ENCODE measurements around the gene MVD. TPM values are rescaled to one million over a fixed set of nuclear protein-coding genes. Genes with fewer than 3 reads are reported as not detected.

MVD gene
- total and polyA plus RNA-seq, 2 of the 13 experiments (the other 11 are each of a cell fraction or from before 2014, with no cell fraction given): 28.1 to 187 TPM

GRCh38 chr16:88694221-88695087 lies 31.6 kb upstream of the MVD start:
- in situ Hi-C loops (cut with HindIII; ENCODE audit: extremely low pct_ligation_motif_present, low pct_unique_long_range_greater_than_20kb): no loop called here
- Histone ChIP-seq H3K9me3 (ENCODE audit: low read length) (no peaks in the 10 kb centered on the region), H3K79me2 (ENCODE audit: insufficient read depth, low read length) (no peaks in the 10 kb centered on the region), H3K4me1 (ENCODE audit: insufficient read depth, low read length) (peaks cover 11% of the 10 kb centered on the region), H3K4me2 (ENCODE audit: low read depth, low read length) (no peak overlapping the region), H3K4me3 (replicated peaks in 1 of 3; ENCODE audit: insufficient read depth in 1 of 3, low read depth in 2 of 3, low read length in 3 of 3) (no peak overlapping the region), H3K27me3 (ENCODE audit: control insufficient read depth in 1 of 2, insufficient read depth in 2 of 2, low read length in 2 of 2) (peaks cover 36 to 50% of the 10 kb centered on the region in 2 experiments), H3K36me3 (replicated peaks in 1 of 2; ENCODE audit: control insufficient read depth in 1 of 2, insufficient read depth in 2 of 2, low read length in 2 of 2) (peaks cover 8 to 12% of the 10 kb centered on the region in 2 experiments; a peak in 4 of 5 replicates), H3K27ac (ENCODE audit: extremely low read length, insufficient read depth, low read length) (no peak overlapping the region), H3K9ac (ENCODE audit: insufficient read depth, low read depth, low read length) (no peak overlapping the region), H2AFZ (ENCODE audit: low read length) (no peak overlapping the region), H4K20me1 (ENCODE audit: insufficient read depth, low read length) (no peaks in the 10 kb centered on the region)
- FAIRE-seq (no peak), DNase-seq (ENCODE audit: low spot score) (no peak), ATAC-seq (peak; percentile 9)
- intact Hi-C loops (cut with micrococcal nuclease; ENCODE audit: unreplicated experiment): no loop called here
- WGBS (ENCODE audit: low lambda C conversion rate): 53% methylated on average over 19 of the region's 37 CpGs
- CTCF ChIA-PET (ENCODE audit: low intra/inter-chr PET ratio, low total read pairs): no interaction called here
- no TSS peak for BruUV-seq (replicated peaks)
- POLR2A ChIA-PET: no interaction called here
- TF ChIP-seq ZNF746 (CRISPR knock-in tag; IDR thresholded peaks at IDR 0.05): no peak
- peak; percentile 15 for TF ChIP-seq AGO1 (IDR thresholded peaks at IDR 0.05; ENCODE audit: low read depth, low read length, poor library complexity, severe bottlenecking)
- no peak for TF ChIP-seq ZNF777 (CRISPR knock-in tag; IDR thresholded peaks at IDR 0.05)
- TF ChIP-seq CBX1 (IDR thresholded peaks at IDR 0.05; ENCODE audit: low read depth): no peak
- TF ChIP-seq ZGPAT (CRISPR knock-in tag; IDR thresholded peaks at IDR 0.05): no peak
- TF ChIP-seq RBFOX2 (IDR thresholded peaks at IDR 0.05; ENCODE audit: low read depth, low read length): no peak
- TF ChIP-seq, protein P1, sequence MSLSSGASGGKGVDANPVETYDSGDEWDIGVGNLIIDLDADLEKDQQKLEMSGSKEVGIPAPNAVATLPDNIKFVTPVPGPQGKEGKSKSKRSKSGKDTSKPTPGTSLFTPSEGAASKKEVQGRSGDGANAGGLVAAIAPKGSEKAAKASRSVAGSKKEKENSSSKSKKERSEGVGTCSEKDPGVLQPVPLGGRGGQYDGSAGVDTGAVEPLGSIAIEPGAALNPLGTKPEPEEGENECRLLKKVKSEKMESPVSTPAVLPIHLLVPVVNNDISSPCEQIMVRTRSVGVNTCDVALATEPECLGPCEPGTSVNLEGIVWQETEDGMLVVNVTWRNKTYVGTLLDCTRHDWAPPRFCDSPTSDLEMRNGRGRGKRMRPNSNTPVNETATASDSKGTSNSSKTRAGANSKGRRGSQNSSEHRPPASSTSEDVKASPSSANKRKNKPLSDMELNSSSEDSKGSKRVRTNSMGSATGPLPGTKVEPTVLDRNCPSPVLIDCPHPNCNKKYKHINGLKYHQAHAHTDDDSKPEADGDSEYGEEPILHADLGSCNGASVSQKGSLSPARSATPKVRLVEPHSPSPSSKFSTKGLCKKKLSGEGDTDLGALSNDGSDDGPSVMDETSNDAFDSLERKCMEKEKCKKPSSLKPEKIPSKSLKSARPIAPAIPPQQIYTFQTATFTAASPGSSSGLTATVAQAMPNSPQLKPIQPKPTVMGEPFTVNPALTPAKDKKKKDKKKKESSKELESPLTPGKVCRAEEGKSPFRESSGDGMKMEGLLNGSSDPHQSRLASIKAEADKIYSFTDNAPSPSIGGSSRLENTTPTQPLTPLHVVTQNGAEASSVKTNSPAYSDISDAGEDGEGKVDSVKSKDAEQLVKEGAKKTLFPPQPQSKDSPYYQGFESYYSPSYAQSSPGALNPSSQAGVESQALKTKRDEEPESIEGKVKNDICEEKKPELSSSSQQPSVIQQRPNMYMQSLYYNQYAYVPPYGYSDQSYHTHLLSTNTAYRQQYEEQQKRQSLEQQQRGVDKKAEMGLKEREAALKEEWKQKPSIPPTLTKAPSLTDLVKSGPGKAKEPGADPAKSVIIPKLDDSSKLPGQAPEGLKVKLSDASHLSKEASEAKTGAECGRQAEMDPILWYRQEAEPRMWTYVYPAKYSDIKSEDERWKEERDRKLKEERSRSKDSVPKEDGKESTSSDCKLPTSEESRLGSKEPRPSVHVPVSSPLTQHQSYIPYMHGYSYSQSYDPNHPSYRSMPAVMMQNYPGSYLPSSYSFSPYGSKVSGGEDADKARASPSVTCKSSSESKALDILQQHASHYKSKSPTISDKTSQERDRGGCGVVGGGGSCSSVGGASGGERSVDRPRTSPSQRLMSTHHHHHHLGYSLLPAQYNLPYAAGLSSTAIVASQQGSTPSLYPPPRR (CRISPR knock-in tag; IDR thresholded peaks at IDR 0.05; ENCODE audit: borderline replicate concordance): no peak
- no peak for TF ChIP-seq SYNCRIP (IDR thresholded peaks at IDR 0.05; ENCODE audit: insufficient read depth, low read depth, low read length)
- TF ChIP-seq TMF1 (CRISPR knock-in tag; IDR thresholded peaks at IDR 0.05; ENCODE audit: low read depth): 0 out of 2 replicates have a peak, but pooled peaks have one; percentile 38
- no peak for TF ChIP-seq MAX (IDR thresholded peaks at IDR 0.05)
- no peak for TF ChIP-seq TAF15 (IDR thresholded peaks at IDR 0.05; ENCODE audit: low read depth, low read length, poor library complexity, severe bottlenecking)
- no peak for TF ChIP-seq NFE2 (CRISPR knock-in tag; IDR thresholded peaks at IDR 0.05)
- TF ChIP-seq ATF2 (CRISPR knock-in tag; IDR thresholded peaks at IDR 0.05): no peak
- no peak for TF ChIP-seq ELK4 (CRISPR knock-in tag; IDR thresholded peaks at IDR 0.05; ENCODE audit: borderline replicate concordance)

All from HepG2 (cell line).